GM18873 (cell line): ENCODE measurements around the gene RNF182.
"Not testable (repeated sequence)": the region's sequence is repeated elsewhere in the genome, so short reads cannot be mapped to it uniquely, and the experiment has no call there.

Experiments
- ATAC-seq: cut with Tn5 transposase; IDR thresholded peaks from one replicate; pipeline ENCODE4 v1.9.1; 2021; ENCODE audit warnings: mild to moderate bottlenecking, moderate library complexity, moderate number of reproducible peaks; ENCODE audit not compliant: unreplicated experiment, low FRiP score

RNF182 gene

DNA sequence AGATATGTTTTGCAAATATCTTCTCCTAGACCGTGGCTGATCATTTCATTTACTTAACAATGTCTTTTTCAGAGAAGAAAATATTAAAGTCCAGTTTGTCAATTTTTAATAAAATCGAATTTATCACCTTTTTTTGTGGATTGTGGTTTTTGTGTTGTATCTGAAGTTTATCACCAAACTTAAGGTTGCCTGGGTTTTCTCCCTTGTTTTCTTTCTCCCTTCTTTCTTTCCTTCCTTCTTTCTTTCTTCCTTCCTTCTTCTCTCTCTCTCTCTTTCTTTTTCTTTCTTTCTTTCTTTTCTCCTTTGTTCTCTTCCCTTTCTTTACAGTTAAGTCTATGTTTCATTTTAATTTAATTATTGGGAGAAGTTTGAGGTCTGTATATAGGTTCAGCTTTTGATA lies 68.7 kb downstream of the RNF182 start:
- no peak for ATAC-seq

DNA sequence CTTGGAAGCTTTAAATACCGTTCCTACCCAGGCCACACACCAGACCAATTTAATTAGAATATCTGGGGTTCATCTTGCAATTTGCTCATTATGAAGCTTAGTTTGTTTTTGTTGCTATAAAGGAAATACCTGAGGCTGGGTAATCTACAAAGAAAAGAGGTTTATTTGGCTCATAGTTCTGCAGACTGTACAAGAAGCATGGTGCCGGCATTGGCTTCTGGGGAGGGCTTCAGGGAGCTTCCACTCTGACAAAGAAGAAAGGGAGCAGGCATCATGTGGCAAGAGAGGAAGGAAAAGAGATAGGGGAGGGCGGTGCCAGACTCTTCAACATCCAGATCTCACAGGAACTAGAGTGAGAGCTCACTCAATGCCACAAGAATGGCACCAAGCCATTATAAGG lies 73.6 kb downstream of the RNF182 start:
- no peak for ATAC-seq

DNA sequence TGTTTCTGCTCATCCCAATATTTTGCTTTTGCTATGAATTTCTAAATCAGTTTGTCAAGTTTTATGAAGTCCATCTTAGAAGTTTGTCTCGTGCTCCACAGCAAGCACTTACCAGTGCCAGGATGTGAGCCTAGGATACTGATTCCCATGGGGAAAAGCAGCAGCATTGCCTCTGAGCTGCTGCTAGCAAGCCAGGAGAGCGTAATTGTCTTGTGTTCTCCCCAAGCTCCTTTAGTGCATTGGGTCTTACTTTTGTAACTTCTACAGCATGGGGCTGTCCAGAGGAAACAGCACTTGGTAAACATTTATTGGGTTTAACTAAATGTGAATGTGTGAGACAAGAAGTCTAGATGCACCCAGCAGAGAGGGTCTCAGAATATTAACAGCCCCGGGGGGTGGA lies 76.1 kb downstream of the RNF182 start:
- no peak for ATAC-seq

DNA sequence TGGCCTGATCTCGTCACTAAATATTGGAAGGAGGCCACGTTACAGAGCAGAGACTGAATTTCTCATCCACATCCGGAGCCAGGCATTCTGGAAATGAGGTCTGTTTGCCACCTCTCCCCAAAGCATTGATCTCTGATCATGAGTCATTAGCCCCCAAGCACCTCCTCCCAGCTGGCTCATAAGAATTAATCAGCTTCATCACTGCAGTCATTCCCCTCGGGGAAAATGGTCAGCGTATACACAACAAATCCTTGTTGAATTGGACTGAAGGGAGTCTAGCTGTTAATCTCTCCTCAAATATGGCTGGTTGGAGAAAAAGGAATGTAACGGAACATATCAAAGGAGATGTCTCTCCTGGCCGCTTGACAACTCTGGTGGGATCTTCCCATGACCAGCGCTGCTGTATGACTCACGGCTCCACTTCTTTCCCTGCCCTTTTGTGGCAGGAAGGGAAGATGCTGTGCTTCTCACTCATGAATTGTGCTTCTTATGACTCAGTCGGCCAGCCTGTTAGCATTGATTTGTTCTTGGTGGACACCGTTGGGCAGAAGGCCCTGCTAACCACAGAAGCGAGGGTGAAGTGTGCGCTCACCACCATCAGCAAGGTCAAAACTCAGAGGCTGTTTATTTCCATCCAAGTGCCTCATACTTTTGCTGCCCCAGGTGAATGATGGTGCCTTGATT lies 76.7 kb downstream of the RNF182 start:
- ATAC-seq, result no peak

DNA sequence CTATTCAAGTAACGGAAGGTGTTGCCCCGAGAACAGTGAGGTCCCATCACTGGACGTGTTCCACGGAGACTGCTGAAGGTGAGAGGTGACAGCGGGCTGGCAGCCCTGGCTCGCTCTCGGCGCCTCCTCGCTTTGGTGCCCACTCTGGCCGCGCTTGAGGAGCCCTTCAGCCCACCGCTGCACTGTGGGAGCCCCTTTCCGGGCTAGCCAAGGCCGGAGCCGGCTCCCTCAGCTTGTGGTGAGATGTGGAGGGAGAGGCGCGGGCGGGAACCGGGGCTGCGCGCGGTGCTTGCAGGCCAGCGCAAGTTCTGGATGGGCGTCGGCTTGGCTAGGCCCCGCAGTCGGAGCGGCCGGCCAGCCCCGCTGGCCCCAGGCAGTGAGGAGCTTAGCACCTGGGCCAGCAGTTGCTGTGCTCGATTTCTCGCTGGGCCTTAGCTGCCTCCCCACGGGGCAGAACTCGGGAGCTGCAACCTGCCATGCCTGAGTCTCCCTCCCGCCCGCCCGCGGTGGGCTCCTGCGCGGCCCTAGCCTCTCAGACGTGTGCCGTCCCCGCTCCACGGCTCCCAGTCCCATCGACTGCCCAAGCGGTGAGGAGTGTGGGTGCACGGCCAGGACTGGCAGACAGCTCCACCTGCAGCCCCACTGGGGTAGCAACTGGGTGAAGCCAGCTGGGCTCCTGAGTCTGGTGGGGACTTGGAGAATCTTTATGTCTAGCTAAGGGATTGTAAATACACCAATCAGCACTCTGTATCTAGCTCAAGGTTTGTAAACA lies 77.6 kb downstream of the RNF182 start:
- no peak for ATAC-seq

DNA sequence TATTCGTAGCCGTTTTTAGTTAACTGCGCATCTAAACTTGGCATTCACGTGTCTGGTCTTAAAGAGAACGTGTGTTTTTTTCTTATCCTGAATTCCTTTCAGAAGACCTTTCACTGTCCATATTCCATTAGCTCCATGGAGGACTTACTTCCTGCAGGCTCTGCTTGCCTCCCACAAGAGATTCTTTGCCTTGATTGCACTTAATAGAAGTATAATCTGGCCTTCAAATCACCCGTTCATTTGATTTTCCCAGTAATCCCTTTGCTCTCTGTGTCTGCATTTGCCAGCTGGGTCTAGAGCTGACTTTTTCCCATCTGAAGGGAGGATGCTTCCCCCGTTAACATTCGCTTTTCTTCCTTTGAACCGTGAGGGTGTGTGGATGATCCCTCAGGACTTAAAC lies 79.5 kb downstream of the RNF182 start:
- no peak for ATAC-seq

DNA sequence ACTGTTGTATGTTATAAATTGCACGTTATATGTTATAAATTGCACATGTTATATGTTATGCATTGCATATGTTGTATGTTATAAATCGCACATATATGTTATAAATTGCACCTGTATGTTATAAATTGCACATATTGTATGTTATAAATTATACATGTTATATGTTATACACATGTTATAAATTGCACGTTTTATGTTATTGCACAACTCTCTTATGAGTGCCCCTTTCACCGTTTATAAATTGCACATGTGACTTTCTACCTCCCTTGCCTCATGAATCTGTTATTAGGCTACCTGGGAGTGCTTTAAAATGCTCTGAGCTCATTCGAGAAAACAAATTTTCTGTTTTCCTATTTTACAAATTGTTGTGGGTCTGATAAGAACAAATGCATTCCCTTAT lies 84.1 kb downstream of the RNF182 start:
- no peak for ATAC-seq

DNA sequence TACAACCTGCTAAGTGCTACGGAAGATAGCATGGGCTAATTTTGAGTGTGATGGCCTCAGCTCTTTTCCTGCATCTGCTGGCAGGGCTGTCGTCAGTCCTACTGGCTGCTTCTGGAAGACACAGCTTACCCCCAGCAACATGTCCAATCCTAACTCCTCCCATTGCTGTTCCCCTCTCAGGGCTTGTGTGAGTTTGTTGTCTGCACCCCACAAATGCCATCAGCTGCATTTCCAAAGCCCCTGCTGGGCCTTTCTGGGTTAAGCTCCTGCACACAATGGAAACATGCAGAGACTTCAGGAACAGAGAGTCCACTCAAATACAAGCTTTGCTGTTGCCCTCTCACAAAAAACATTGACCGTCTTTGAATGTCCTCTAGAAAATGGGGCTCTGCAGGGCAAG lies 84.7 kb downstream of the RNF182 start:
- ATAC-seq, result no peak

DNA sequence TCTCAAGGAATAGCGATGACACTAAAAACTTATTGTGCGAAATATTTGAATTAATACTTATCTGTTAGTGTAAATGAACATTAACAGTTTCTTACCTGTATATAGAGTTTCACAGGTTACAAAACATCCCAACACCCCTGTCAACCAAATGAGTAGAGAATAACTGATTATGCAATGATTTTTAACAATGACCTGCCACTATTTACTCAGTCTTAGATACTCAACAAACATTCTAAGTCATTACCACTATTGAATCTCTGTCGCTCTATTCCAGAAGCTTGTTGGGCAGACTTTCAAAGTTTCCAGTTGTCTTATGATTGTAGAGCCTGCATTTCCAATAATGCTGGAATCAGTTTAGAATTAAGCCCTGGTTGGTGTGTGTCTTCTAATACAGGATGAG lies 85.5 kb downstream of the RNF182 start:
- no peak for ATAC-seq

DNA sequence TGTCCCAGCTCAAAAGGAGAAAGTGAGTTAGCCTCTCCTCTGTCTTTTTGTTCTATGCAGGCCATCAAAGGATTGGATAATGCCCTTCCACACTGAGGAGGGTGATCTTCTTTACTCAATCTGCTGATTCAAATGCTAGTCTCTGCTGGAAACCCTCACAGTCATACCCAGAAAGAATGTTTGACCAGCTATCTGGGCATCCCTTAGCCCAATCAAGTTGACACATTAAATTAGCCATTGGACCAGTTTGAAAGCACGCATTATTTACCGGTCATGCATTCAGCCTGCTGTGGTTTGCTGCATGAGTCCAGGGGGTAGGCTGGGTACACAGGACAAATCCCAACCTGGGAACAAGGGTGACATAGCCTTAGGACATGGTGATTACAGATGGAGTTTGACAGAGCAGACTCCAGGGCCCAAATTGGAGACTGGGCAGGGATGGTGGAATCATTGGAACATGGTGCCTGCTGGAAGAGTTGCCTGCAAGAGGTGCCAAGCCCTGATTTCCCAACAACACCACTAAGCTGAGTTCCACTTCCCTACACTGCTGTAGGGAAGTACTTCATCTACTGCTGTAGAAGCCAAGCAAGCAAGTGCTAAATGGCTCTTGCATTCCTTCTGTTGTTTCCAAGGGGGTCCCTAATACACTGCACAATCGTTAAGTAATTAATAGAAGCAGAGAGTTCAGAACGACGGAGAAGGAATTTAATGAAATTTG lies 87.7 kb downstream of the RNF182 start:
- no peak for ATAC-seq

DNA sequence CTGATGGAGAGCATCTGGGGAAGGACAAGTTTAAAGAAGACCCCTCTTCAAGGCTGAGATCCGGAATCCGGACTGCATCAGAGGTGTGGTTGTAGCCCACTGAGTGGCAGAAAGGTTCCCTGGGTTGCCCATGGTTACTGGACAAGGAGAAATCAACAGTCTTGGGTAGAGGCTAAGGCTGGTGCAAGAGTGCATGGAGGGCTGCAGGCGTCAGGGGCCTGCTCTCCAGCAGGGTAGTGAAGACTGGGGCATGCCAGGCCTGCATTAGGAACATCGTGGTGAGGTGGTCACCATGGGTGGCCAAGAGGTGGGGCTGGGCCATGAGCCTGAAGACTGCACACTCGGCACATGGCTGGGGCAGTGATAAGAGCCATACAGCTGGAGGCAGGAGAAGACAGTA lies 91.2 kb downstream of the RNF182 start:
- ATAC-seq, result no peak

DNA sequence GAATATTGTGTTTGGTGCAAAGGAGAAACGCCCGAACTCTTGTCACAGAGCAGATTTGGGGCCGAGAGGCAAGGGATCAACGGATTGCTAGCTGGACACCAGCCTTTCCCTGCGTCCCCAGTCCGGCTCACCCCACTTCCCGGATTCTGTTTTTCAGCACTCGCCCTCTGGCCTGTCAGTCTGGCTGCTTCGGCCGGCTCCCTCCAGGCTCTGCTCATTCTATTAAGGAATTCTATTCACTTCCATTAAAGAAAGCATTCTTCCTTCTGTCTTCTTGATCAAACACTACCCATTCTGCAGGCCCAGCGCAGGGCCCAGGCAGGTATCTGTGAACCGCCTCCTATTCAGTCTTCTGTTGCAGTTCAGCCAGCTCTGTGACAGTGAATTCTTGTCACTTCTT lies 91.7 kb downstream of the RNF182 start:
- ATAC-seq, result no peak

DNA sequence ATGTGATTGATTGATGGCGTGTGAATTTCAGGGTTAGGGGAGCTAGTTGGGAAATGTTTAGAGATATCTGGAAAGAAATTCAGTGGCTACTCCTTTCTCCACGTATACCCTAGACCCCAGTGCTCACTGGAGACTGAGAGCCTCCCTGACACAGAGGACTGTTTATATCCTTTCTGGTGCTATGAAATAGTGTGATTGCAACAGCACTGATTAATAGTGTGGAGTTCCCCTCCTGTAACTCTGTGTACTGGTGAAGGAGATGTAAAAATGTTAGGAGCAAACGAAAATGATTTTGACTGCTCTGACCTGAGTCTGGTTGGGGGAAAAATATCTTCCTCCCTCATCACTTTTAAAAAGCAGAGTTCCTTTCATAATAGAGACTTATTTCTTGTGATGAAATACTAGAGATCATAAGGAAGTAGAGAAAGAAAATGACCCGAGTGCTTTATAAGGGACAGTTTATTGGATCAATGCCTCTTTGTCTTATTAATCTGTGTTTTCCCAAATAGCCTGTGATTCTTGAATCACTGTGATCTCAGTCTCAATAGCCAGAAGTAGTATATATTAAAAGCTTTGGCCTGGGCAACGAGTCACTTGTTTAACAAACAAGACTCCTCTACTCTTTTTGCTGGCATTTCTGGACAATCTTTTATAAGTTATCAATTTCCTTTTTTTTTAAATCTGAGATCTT lies 92.3 kb downstream of the RNF182 start:
- ATAC-seq, result no peak

DNA sequence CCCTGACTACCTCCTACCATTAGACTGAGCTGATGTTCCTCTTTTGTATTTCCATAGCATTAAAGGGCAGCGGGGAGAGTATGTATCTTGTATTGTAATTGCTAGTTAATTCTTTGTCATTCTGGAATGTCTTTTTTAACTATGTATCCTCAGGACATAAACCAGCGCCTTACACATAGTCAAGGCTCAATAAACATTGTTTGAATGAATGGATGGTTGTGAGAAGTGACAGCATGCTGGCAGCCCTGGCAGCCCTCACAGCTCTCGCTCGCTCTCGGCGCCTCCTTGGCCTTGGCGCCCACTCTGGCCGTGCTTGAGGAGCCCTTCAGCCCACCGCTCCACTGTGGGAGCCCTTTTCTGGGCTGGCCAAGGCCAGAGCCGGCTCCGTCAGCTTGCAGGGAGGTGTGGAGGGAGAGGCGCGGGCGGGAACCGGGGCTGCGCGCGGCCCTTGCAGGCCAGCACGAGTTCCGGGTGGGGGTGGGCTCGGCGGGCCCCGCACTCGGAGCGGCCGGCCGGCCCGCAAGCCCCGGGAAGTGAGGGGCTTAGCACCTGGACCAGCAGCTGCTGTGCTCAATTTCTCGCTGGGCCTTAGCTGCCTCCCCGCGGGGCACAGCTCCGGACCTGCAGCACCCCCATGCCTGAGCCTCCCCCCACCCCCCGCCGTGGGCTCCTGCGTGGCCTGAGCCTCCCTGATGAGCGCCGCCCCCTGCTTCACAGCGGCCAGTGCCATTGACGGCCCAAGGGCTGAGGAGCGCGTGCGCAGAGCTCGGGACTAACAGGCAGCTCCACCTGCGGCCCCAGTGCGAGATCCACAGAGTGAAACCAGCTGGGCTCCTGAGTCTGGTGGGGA lies 93.1 kb downstream of the RNF182 start:
- ATAC-seq, result no peak

DNA sequence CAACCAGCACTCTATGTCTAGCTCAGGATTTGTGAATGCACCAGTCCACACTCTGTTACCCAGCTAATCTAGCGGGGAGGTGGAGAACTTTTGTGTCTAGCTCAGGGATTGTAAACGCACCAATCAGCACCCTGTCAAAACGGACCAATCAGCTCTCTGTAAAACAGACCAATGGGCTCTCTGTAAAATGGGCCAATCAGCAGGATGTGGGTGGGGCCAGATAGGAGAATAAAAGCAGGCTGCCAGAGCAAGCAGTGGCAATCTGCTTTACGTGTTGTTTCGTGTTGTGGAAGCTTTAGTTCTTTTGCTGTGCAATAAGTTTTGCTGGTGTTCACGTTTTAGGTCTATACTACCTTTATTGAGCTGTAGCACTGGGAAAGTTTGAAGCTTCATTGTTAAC lies 93.8 kb downstream of the RNF182 start:
- not testable (repeated sequence) for ATAC-seq

DNA sequence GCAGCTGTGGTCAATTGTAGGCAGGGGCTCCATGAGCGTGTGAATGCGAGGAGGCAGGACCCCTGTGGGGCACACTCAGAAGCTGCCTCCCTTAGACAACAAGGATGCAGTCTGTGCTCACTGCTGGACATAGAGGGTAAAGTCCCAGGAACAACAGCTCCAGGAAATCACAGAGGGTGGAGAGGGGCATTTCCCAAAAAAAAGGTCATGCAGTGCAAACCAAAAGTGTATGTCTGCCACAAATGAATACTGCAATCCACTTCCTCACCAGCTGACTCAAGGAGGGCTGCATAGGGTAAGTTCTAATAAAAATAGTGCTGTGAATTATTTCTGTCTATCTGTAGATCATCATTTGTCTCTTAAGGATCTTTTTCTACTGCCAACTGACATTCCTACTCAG lies 95.8 kb downstream of the RNF182 start:
- ATAC-seq, result no peak

DNA sequence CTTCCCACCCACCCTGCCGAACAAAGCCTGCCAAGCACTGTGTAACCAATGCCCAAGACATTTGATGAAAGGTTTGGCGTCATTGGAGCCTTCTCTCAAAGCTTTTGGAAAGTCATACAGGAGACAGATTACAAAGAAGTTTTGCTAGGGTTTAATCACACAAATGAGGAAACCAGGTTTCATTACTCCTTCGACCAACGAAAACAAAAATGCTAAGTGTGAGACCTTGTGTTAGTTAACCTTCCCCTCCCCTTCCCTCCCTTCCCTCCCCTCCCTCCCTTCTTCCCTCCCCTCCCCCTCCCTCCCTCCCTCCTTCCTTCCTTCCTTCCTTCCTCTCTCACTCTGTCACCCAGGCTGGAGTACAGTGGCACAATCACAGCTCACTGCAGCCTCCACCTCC lies 96.7 kb downstream of the RNF182 start:
- no peak for ATAC-seq

DNA sequence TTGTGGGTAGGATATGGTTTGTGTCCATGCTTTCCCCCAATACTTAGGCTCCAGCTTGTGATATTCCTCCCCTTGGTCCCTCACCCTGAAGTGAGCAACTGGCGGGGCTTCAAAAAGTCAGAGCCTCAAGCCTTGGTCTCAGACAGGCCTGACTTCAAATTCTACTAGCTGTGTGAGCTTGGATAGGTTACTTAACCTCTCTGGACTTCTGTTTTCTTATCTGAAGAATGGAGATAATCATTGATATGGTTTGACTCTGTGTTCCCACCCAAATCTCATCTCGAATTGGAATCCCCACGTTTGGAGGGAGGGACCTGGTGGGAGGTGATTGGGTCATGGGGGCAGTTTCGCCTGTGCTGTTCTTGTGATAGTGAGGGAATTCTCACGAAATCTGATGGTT lies 97.9 kb downstream of the RNF182 start:
- no peak for ATAC-seq

DNA sequence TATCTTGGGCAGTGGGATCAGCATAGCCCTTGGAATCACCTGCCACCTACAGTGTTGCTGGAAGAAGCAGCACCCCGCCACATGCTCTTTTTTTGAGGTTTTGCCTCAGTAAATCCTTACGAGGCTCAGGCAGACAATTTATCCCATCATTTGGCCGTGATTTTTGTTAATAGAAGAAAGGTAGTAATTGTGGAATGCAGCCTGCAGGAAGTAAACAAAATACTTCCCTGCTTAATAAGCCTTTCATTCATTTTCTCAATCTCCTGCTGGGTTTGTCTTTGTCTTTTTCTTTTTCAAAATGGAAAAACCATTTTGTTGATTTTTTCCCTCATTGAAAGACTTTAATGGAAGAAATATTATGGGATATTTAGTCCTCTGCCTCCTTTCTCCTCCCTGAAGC lies 99.1 kb downstream of the RNF182 start:
- no peak for ATAC-seq

DNA sequence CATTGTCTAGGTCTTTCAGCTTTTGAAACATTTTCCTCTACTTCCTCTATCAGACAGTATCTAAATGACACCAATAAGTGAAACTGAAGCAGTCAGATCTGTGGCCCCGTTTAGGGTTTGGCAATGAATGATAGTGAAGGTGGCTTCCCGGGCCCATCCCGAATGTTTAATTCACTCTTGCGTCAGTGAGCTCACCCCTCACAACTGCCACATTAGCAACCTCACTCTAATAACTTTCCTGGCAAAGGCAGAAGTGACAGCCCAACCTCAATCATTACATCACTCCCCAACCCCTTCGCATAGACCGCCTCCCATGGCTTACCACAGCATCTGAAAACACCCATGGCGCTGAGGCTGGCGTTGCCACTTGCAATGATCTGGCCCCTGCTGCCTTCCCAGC lies 100.4 kb downstream of the RNF182 start:
- ATAC-seq, result no peak
